AG04450 (cell line): ENCODE measurements around the gene ARHGEF9. TPM values are rescaled to one million over a fixed set of nuclear protein-coding genes. Genes with fewer than 3 reads are reported as not detected.
"Not testable (repeated sequence)": the region's sequence is repeated elsewhere in the genome, so short reads cannot be mapped to it uniquely, and the experiment has no call there.

Experiments used
- CTCF ChIA-PET: fragments of 300-600, 350-600 bp; formaldehyde crosslinking; extraction: SDS; loops from one replicate; lab custom pipeline; 2022; ENCODE audit warnings: antibody characterized with exemption, inconsistent platforms; lab: Charles Lee
- POLR2A ChIA-PET: fragments of 350-600 bp; formaldehyde crosslinking; extraction: SDS; loops from one replicate; lab custom pipeline; 2021; ENCODE audit warnings: antibody characterized with exemption, inconsistent platforms; lab: Yijun Ruan, JAX
- DNase-seq: peaks from one replicate; pipeline ENCODE4 v3.0.0-alpha.2; 2011; ENCODE audit warnings: low read depth, low spot score
- H3K27ac ChIP-seq: one replicate; pipeline ENCODE4 v1.5.1; 2012; ENCODE audit warnings: low read depth, low read length, control low read depth
- H3K27me3 ChIP-seq: one replicate; pipeline ENCODE4 v1.6.0; 2012; ENCODE audit warnings: low read length; ENCODE audit not compliant: control insufficient read depth, insufficient read depth
- H3K4me3 ChIP-seq: 2 replicates; pipeline ENCODE4 v1.5.1; 2011; ENCODE audit warnings: mild to moderate bottlenecking, low read depth, low read length, control low read depth
- H3K9me3 ChIP-seq: 2 replicates; pipeline ENCODE4 v1.5.1; 2012; ENCODE audit warnings: low read length; ENCODE audit not compliant: control insufficient read depth, insufficient read depth
- polyA plus RNA-seq: library from polyadenylated mRNA; depleted of rRNA; stranded (reverse); fragments of >200 nt; gene quantifications from 2 replicates; pipeline ENCODE4 v1.2.3, GENCODE V29; 2011
- TF ChIP-seq, protein P1 (sequence below): IDR thresholded peaks from 2 replicates; pipeline ENCODE4 v1.5.1; 2011; ENCODE audit warnings: low read depth, low read length, control low read depth, inconsistent platforms

ARHGEF9 gene
- polyA plus RNA-seq, 1 experiment = 9.1 TPM

DNA sequence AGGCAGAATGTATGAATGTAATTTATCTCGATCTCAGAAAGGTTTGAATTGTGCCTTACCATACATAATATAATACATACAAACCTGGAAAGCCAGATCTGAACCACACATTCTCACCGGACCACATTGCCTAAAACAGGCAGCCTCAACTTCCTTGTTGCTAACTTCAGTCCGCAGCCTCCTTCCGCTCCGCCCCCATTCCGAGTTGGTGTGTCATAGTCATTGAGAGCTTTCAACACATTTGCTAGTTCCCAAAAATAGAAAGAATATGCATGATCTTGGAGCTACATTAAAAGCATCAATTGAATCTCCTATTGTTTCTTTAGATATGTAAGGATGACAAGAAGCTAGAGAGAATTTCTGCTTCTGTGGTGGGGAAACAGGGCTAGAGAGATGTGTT, 127.2 kb downstream of the ARHGEF9 start:
- no peaks in the 10 kb centered on the region for H3K27me3 ChIP-seq
- TF ChIP-seq, protein P1, sequence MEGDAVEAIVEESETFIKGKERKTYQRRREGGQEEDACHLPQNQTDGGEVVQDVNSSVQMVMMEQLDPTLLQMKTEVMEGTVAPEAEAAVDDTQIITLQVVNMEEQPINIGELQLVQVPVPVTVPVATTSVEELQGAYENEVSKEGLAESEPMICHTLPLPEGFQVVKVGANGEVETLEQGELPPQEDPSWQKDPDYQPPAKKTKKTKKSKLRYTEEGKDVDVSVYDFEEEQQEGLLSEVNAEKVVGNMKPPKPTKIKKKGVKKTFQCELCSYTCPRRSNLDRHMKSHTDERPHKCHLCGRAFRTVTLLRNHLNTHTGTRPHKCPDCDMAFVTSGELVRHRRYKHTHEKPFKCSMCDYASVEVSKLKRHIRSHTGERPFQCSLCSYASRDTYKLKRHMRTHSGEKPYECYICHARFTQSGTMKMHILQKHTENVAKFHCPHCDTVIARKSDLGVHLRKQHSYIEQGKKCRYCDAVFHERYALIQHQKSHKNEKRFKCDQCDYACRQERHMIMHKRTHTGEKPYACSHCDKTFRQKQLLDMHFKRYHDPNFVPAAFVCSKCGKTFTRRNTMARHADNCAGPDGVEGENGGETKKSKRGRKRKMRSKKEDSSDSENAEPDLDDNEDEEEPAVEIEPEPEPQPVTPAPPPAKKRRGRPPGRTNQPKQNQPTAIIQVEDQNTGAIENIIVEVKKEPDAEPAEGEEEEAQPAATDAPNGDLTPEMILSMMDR = no peak
- peak overlapping the region; percentile 73 for H3K27ac ChIP-seq
- ChIA-PET POLR2A (no interaction called here), CTCF (interaction anchor here (0.7 to 1.0 kb wide), 2 partner anchors 29 to 402 kb away, joined by 3 read pairs; no protein-coding TSS in a partner anchor)
- no peak overlapping the region for H3K4me3 ChIP-seq
- peak; percentile 34 for DNase-seq
- H3K9me3 ChIP-seq = no peaks in the 10 kb centered on the region

DNA sequence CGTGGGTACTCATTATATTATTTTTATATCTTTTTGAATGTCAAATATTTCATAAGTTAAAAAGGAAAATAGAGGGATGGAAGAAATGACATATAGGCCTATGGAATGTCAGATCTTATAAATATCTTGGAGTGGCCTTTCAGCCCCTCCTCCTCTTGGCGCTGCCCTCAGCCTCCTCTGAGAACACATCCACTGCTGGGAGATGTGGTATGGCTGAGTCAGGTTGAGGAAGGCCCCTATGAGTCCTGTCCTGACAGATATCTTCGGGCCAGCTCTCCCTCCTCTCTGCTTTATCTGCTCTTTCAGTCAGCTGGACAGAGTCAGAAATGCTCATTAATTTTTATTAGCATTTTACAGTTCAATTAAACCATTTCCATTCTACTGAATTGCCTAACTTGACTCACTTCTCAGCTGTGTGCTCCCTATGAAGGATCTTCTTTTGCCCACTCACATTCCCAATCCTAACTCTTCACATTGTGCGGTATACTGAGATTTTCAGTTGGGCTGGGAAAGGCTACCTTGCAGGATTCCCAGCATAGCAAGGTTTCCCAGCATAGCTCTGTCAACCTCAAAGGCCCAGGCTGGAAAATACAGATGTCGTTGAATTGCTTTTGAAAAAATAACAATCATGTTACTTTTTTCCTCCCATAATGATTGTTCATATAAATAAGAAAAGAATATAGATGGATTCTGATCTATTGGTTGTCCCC, 128.0 kb downstream of the ARHGEF9 start:
- CTCF ChIA-PET = interaction anchor here (0.7 kb wide), 1 partner anchor 401 kb away, joined by 3 read pairs; no protein-coding TSS in a partner anchor
- TF ChIP-seq, protein P1 = no peak
- H3K9me3 ChIP-seq = no peaks in the 10 kb centered on the region
- peak; percentile 32 for DNase-seq
- peak overlapping the region; percentile 73 for H3K27ac ChIP-seq
- POLR2A ChIA-PET = no interaction called here
- H3K4me3 ChIP-seq = no peak overlapping the region
- no peaks in the 10 kb centered on the region for H3K27me3 ChIP-seq

DNA sequence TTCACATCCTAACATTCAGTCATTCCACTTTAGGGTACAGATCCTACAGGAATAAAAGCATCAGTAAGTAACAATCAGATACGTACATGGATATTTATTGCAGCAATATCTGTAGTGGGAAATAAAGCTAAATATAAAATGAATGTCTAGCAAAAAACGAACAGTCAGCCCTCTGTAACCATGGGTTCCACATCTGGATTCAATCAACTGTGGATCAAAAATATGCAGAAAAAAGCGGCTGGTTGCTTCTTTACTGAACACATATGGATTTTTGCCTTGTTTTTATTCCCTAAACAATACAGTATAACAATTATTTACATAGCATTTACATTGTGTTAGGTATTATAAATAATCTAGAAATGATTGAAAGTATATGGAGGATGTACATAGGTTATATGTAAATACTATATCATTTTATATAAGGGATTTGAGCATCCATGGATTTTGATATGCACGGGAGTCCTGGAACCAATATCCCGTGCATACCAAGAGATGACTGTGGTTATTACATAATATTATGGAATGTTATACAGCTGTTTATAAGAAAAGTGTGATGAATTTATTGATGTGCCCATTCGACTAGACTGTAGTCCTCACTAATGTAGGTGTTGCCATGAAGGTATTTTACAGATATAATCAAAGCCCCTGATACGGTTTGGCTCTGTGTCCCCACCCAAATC, 132.8 kb downstream of the ARHGEF9 start:
- H3K27ac ChIP-seq = no peak overlapping the region
- no peak overlapping the region for H3K4me3 ChIP-seq
- ChIA-PET CTCF (interaction anchor here (0.6 kb wide), 1 partner anchor 11 kb away, joined by 12 read pairs; no protein-coding TSS in a partner anchor), POLR2A (no interaction called here)
- no peak for DNase-seq
- H3K27me3 ChIP-seq = no peaks in the 10 kb centered on the region
- no peaks in the 10 kb centered on the region for H3K9me3 ChIP-seq
- TF ChIP-seq, protein P1 = no peak

DNA sequence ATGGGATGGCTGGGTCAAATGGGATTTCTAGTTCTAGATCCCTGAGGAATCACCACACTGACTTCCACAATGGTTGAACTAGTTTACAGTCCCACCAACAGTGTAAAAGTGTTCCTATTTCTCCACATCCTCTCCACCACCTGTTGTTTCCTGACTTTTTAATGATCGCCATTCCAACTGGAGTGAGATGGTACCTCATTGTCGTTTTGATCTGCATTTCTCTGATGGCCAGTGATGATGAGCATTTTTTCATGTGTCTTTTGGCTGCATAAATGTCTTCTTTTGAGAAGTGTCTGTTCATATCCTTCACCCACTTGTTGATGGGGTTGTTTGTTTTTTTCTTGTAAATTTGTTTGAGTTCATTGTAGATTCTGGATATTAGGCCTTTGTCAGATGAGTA, 139.3 kb downstream of the ARHGEF9 start:
- POLR2A ChIA-PET, DNase-seq, H3K27me3 ChIP-seq, H3K4me3 ChIP-seq, H3K9me3 ChIP-seq, CTCF ChIA-PET, H3K27ac ChIP-seq: not testable (repeated sequence)

DNA sequence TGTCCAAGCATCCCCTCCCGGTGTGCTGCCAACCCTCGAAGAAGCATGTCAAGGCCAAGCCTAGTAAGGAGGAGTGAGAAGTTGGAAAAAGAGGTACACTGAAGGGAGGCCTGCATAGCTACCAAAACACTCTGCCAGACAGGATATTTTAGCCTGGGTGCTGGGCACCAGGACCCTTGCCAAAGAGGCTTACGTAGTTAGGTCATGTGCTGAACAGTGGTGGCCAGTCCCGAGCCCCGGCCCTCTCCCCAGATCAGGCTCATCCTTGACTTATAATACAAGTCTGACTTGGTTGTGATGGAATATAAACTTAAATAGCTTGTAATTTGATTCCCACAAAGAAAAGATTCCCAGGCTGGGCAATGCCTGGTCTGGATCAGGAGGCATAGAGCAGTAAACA, 149.3 kb downstream of the ARHGEF9 start:
- Histone ChIP-seq H3K27ac (no peak overlapping the region), H3K4me3 (no peak overlapping the region), H3K27me3 (no peaks in the 10 kb centered on the region), H3K9me3 (no peaks in the 10 kb centered on the region)
- DNase-seq = no peak
- ChIA-PET CTCF (no interaction called here), POLR2A (no interaction called here)
- TF ChIP-seq, protein P1 = no peak
